Keratinocyte (primary cell): Measurements from ENCODE around the gene FOXK1.

ENCODE experiments used
- EZH2 ChIP-seq: IDR thresholded peaks from one replicate; pipeline ENCODE4 v1.6.1; 2012; ENCODE audit warnings: inconsistent platforms, mild to moderate bottlenecking, low read length, moderate library complexity
- TF ChIP-seq, protein P1 (sequence below), 3 experiments: IDR thresholded peaks in 1 of 3; conservative IDR thresholded peaks in 1 of 3; optimal IDR thresholded peaks in 1 of 3; 2 replicates in 2 of 3; 3 replicates in 1 of 3; pipeline versions ENCODE3 to v1.5.1; 2011; ENCODE audit warnings: low read length in 3 of 3, mild to moderate bottlenecking in 3 of 3, moderate library complexity in 2 of 3, control low read depth in 1 of 3, inconsistent platforms in 1 of 3; ENCODE audit not compliant: insufficient read depth in 2 of 3; ENCODE audit errors: extremely low read depth in 1 of 3

DNA sequence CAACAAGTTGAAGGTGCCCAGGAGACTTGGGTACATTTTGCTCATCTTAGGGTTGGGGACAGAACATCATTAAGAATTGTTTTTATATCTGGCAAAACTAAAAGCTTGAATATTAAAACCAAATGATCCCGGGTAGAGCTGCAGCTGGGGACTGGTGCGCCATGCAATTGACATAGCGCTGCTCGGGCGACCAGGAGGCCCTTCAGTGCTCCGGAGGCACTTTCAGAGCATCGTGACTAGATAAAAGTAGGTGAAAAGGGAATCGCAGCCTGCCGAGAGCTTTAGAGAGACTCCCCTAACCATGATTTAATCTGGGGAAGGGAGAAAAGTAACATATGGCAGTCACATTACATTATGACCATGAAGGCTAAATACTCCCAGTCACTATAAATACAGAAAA is 21.4 kb downstream of the FOXK1 start:
- TF ChIP-seq, protein P1, sequence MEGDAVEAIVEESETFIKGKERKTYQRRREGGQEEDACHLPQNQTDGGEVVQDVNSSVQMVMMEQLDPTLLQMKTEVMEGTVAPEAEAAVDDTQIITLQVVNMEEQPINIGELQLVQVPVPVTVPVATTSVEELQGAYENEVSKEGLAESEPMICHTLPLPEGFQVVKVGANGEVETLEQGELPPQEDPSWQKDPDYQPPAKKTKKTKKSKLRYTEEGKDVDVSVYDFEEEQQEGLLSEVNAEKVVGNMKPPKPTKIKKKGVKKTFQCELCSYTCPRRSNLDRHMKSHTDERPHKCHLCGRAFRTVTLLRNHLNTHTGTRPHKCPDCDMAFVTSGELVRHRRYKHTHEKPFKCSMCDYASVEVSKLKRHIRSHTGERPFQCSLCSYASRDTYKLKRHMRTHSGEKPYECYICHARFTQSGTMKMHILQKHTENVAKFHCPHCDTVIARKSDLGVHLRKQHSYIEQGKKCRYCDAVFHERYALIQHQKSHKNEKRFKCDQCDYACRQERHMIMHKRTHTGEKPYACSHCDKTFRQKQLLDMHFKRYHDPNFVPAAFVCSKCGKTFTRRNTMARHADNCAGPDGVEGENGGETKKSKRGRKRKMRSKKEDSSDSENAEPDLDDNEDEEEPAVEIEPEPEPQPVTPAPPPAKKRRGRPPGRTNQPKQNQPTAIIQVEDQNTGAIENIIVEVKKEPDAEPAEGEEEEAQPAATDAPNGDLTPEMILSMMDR (optimal IDR thresholded peaks at IDR 0.05 in 1 of 3, IDR thresholded peaks at IDR 0.05 in 1 of 3, conservative IDR thresholded peaks at IDR 0.05 in 1 of 3; ENCODE audit: extremely low read depth in 1 of 3, insufficient read depth in 2 of 3, low read length in 3 of 3) = no peak
- TF ChIP-seq EZH2 = no peak
